ENCODE measurements around the gene TLE4.
"Not testable (repeated sequence)": the region's sequence is repeated elsewhere in the genome, so short reads cannot be mapped to it uniquely, and the experiment has no call there.

Gene TLE4

GRCh38 chr9:79603222-79603920, 31.6 kb downstream of the TLE4 start:
- Mint-ChIP-seq H3K4me1 (peaks cover 22 to 43% of the 10 kb centered on the region in 2 donors), H3K27ac (no peak overlapping the region)

DNA sequence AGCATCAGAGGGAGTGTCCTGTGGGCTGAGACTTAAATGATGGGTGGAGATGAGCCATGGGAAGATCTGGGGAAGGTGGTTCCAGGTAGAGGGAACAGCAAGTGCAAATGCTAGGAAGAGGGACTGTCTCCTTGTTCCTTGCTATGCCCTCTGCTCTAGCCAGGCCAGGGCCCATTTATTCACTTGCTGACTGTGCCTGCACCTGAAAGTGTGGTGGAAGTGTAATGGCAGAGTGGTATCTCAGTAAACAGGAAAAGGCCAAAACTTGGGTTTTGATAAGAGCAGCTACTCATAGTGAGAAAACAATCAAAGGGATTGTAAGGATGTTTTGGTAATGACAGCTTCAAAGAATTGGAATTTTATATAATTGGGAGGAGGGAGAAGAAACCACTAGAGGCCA, 32.4 kb downstream of the TLE4 start:
- Mint-ChIP-seq H3K4me1 (peaks cover 17 to 39% of the 10 kb centered on the region in 2 donors), H3K36me3 (peaks cover 27 to 52% of the 10 kb centered on the region in 2 donors), H3K27me3 (no peaks in the 10 kb centered on the region), H3K9me3 (peaks cover 9 to 18% of the 10 kb centered on the region in 2 donors), H3K4me3 (no peak overlapping the region), H3K27ac (no peak overlapping the region)
- DNase-seq (no peak), ATAC-seq (replicated peaks) (no peak)

More at GRCh38 chr9:79603222-79603920, 31.6 kb downstream of the TLE4 start:
- no peak overlapping the region for H3K4me3 Mint-ChIP-seq
- H3K9me3 Mint-ChIP-seq, result peaks cover 9 to 18% of the 10 kb centered on the region in 2 donors
- peaks cover 29 to 59% of the 10 kb centered on the region in 2 donors for H3K36me3 Mint-ChIP-seq
- DNase-seq, result no peak
- H3K27me3 Mint-ChIP-seq, result no peaks in the 10 kb centered on the region
- no peak for ATAC-seq (replicated peaks)

GRCh38 chr9:79604921-79605562, 33.3 kb downstream of the TLE4 start:
- DNase-seq, result no peak
- no peak for ATAC-seq (replicated peaks)
- H3K9me3 Mint-ChIP-seq, result peaks cover 9 to 18% of the 10 kb centered on the region in 2 donors
- no peak overlapping the region for H3K27ac Mint-ChIP-seq
- H3K4me1 Mint-ChIP-seq, result peaks cover 19 to 38% of the 10 kb centered on the region in 2 donors
- H3K27me3 Mint-ChIP-seq, result no peaks in the 10 kb centered on the region
- no peak overlapping the region for H3K4me3 Mint-ChIP-seq
- H3K36me3 Mint-ChIP-seq, result peaks cover 25 to 43% of the 10 kb centered on the region in 2 donors

- Mint-ChIP-seq H3K36me3 (peaks cover 23 to 32% of the 10 kb centered on the region in 2 donors), H3K4me1 (peaks cover 23 to 49% of the 10 kb centered on the region in 2 donors), H3K9me3 (peaks cover 8 to 15% of the 10 kb centered on the region in 2 donors)
- not testable (repeated sequence) for DNase-seq; H3K4me3 Mint-ChIP-seq; ATAC-seq (replicated peaks); H3K27ac Mint-ChIP-seq; H3K27me3 Mint-ChIP-seq
Observed at GRCh38 chr9:79606529-79606928, 34.8 kb downstream of the TLE4 start.

DNA sequence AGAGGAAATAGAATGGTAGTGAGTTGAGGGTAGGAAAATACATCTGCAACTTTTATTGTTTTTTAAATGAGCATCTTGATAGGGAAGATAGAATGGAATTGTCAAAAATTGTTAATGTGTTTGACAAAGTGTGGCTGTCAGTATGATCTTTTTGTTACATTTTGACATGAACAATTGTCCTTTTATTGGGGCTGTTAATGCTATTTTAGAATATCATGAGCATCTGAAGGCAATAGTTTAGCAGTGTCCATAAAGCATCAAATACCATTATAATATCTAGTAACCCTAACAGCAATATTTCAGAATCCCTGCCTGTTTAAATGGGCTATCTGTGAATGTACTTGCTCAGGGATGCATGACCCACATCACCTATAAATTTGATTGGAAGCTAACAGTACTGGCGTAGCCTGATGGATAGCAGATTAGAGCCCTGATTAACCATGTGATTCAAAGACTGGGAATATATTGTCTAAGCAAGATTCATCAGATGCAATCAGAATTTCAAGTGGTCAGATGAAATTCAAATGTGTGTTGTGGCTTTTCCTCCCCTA, 37.8 kb downstream of the TLE4 start:
- no peak overlapping the region for H3K4me3 Mint-ChIP-seq
- peaks cover 30 to 61% of the 10 kb centered on the region in 2 donors for H3K4me1 Mint-ChIP-seq
- ATAC-seq (replicated peaks), result no peak
- DNase-seq, result no peak
- H3K9me3 Mint-ChIP-seq, result peaks cover 4 to 7% of the 10 kb centered on the region in 2 donors
- H3K27ac Mint-ChIP-seq, result no peak overlapping the region
- H3K27me3 Mint-ChIP-seq, result no peaks in the 10 kb centered on the region
- H3K36me3 Mint-ChIP-seq, result peaks cover 28 to 30% of the 10 kb centered on the region in 2 donors

DNA sequence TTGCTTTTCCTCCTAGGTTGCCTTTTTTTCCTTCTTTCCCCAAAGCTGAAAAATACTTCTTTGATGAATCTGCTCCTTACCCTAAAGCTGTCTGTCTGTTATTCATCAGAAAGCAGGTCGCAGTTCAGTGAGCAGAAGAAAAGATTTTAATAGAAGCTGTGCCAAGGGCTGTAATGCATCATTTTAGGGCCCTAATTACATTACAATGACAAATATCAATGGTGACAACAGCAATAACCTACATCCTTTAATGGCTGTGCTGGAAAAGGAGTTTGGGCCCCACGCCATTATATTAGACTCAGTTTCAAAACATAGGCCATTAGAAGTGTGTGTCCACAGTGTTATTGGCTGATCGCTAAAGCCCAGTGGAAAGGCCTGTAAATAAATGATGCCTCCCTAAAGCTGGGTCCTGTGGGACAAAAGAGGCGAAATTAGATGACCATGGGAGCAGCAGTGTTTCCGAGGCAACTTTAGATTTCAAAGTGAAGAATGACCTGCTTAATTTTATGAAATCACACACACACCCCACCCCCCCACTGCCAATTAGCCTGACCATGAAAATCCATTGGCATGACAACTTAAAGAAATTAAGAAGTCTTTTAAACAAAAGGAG, 38.4 kb downstream of the TLE4 start:
- no peak for ATAC-seq (replicated peaks)
- peaks cover 28 to 34% of the 10 kb centered on the region in 2 donors for H3K36me3 Mint-ChIP-seq

DNA sequence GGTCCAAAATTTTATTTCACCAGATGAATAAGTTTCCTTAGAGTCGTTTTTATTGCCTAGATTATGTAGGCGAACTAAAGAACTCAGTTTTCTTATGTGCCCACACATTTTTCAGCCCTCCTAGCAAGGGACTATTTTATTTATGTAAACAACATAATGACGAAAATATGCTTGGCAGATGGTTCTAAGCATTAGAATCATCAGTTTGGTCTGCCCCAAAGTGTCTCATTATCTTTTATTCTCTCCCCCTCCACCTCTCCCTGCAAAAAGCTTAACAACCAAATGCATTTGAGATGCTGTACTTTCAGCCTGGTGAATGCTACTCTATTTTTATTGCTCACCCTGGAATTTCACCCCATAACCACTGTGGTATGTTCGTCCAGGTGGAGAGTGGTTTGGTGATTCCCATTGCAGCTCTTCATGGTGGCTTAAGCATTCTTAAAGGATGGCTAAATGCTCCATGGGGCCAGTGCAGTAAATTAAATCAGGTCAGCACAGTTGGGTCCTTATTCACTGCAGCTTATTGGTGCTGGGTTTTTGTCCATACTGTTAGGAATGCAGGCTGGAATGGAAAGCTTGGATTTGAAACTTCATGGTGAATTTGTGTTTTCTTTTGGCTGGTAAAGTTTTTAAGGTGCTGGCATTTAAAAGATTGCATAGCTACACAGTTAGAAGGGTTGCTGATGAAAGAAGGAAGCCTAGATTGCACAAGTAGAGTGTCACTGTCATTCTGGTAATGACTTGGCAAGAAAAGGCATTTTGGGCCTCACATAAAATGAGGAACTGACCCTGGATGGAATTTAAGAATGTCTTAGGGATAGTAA, 39.2 kb downstream of the TLE4 start:
- peaks cover 33 to 66% of the 10 kb centered on the region in 2 donors for H3K4me1 Mint-ChIP-seq
- peak; percentile 95 to 98 for ATAC-seq (replicated peaks)
- peak overlapping the region in 1 of 2 donors; percentile 4 for H3K4me3 Mint-ChIP-seq

More for the DNA sequence above, 38.4 kb downstream of the TLE4 start:
- peaks cover 33 to 66% of the 10 kb centered on the region in 2 donors for H3K4me1 Mint-ChIP-seq
- DNase-seq, result no peak
- H3K9me3 Mint-ChIP-seq, result peaks cover 4 to 7% of the 10 kb centered on the region in 2 donors
- no peak overlapping the region for H3K27ac Mint-ChIP-seq
- H3K27me3 Mint-ChIP-seq, result no peaks in the 10 kb centered on the region
- no peak overlapping the region for H3K4me3 Mint-ChIP-seq

DNA sequence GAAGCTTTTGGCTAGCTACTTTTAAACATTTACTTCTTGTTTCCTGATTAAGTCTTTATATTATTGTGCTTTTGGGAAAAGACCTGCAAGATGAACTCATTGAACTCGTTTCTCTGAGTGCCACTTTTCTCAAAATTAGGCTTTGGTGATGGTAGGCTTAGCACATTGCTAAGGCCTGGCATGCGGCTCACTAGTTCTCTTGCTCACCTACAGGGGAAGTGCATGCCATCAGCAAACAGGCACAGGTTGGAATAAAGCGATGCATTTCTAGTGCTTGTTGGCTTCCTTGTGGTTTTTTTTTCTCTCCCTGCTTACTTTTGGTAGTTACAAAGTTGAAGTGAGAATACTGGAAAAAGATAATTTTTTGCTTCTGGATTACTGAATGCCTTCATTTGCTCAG, 41.4 kb downstream of the TLE4 start:
- DNase-seq (no peak), ATAC-seq (replicated peaks) (no peak)
- no peak overlapping the region for H3K4me3 Mint-ChIP-seq
- no peak overlapping the region for H3K27ac Mint-ChIP-seq
- H3K9me3 Mint-ChIP-seq, result peaks cover 0 to 1% of the 10 kb centered on the region in 2 donors
- peaks cover 28 to 48% of the 10 kb centered on the region in 2 donors for H3K4me1 Mint-ChIP-seq
- H3K36me3 Mint-ChIP-seq, result peaks cover 18 to 35% of the 10 kb centered on the region in 2 donors
- no peaks in the 10 kb centered on the region for H3K27me3 Mint-ChIP-seq

More for the DNA sequence above, 39.2 kb downstream of the TLE4 start:
- Mint-ChIP-seq H3K36me3 (peaks cover 28 to 37% of the 10 kb centered on the region in 2 donors), H3K27me3 (no peaks in the 10 kb centered on the region), H3K27ac (peak overlapping the region; percentile 65), H3K9me3 (peaks cover 4 to 7% of the 10 kb centered on the region in 2 donors)
- no peak for DNase-seq

GRCh38 chr9:79615038-79615437, 43.3 kb downstream of the TLE4 start:
- no peak overlapping the region for H3K4me3 Mint-ChIP-seq
- no peaks in the 10 kb centered on the region for H3K27me3 Mint-ChIP-seq
- H3K9me3 Mint-ChIP-seq, result peaks cover 0 to 1% of the 10 kb centered on the region in 2 donors
- H3K4me1 Mint-ChIP-seq, result peaks cover 24 to 42% of the 10 kb centered on the region in 2 donors
- peaks cover 24 to 49% of the 10 kb centered on the region in 2 donors for H3K36me3 Mint-ChIP-seq
- H3K27ac Mint-ChIP-seq, result no peak overlapping the region
- DNase-seq (no peak), ATAC-seq (replicated peaks) (no peak)

DNA sequence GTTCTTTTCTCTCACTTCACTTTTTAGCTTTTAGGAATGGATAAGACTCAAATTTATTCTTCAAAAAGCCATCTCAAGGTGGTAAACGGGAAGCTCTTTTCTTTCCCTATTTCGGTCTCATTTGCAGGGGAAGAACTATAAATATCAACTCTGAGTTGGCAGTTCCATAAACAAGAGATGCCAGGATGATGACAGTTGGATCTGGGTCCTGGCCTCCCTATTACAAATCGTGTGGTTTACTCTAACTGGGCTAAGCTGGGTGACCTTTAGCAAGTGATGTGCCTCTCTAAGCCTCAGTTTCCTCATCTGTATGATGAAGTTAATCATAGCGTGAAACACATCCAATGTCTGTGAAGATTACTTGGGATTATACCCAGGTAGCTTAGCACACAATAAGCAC, 44.2 kb downstream of the TLE4 start:
- Mint-ChIP-seq H3K27me3 (no peaks in the 10 kb centered on the region), H3K4me1 (peaks cover 22 to 35% of the 10 kb centered on the region in 2 donors), H3K36me3 (peaks cover 27 to 56% of the 10 kb centered on the region in 2 donors), H3K27ac (no peak overlapping the region), H3K4me3 (no peak overlapping the region), H3K9me3 (peaks cover 0 to 1% of the 10 kb centered on the region in 2 donors)
- ATAC-seq (replicated peaks), result no peak
- no peak for DNase-seq

GRCh38 chr9:79616971-79617370, 45.2 kb downstream of the TLE4 start:
- H3K4me1 Mint-ChIP-seq, result peaks cover 22 to 38% of the 10 kb centered on the region in 2 donors
- no peaks in the 10 kb centered on the region for H3K27me3 Mint-ChIP-seq
- H3K9me3 Mint-ChIP-seq, result peaks cover 0 to 1% of the 10 kb centered on the region in 2 donors
- H3K4me3 Mint-ChIP-seq, result no peak overlapping the region
- peaks cover 34 to 65% of the 10 kb centered on the region in 2 donors for H3K36me3 Mint-ChIP-seq
- no peak for DNase-seq
- ATAC-seq (replicated peaks), result no peak
- no peak overlapping the region for H3K27ac Mint-ChIP-seq

DNA sequence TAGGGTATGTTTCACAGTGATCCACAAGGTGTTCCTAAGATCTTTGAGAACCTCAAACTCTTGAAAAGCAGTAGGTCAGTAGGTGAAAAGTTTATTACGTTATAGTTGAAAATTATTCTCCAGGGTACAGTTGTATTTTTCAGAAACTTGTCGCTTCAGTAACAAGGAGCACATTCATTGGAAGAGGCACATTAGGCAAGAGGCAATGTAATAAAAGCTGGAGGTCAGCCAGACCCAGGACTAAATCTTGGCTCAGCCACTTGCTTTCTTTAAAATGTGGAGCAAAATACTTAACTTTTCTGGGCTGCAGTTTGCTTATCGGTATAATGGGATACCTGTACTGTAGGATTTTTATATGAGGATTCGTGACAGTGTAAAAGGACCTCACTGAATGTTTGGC, 45.6 kb downstream of the TLE4 start:
- ATAC-seq (replicated peaks) (no peak), DNase-seq (no peak)
- Mint-ChIP-seq H3K9me3 (peaks cover 0 to 1% of the 10 kb centered on the region in 2 donors), H3K27me3 (no peaks in the 10 kb centered on the region), H3K4me1 (peaks cover 24 to 41% of the 10 kb centered on the region in 2 donors), H3K4me3 (no peak overlapping the region), H3K27ac (no peak overlapping the region), H3K36me3 (peaks cover 36 to 69% of the 10 kb centered on the region in 2 donors)

- Mint-ChIP-seq H3K9me3 (peaks cover 3% of the 10 kb centered on the region in 2 donors), H3K27ac (no peak overlapping the region), H3K4me3 (no peak overlapping the region), H3K36me3 (peaks cover 24 to 55% of the 10 kb centered on the region in 2 donors), H3K27me3 (no peaks in the 10 kb centered on the region), H3K4me1 (peaks cover 21 to 35% of the 10 kb centered on the region in 2 donors)
- no peak for ATAC-seq (replicated peaks)
- DNase-seq, result no peak
Observed at GRCh38 chr9:79619930-79620329, 48.2 kb downstream of the TLE4 start.
